SH-SY5Y (cell line): ENCODE data around the gene DLG2.

ENCODE experiments used
- GATA2 ChIP-seq: IDR thresholded peaks from 2 replicates; pipeline ENCODE4 v1.6.1; 2011; ENCODE audit warnings: mild to moderate bottlenecking, low read depth, low read length
- GATA3 ChIP-seq: IDR thresholded peaks from 2 replicates; pipeline ENCODE4 v1.6.1; 2011; ENCODE audit warnings: low read depth, mild to moderate bottlenecking, low read length, moderate library complexity

- TF ChIP-seq GATA2, result no peak
- TF ChIP-seq GATA3, result no peak
These were observed 1628.2 kb downstream of the DLG2 start for GRCh38 chr11:83998921-83999320.
